GM12801 (cell line): ENCODE results near the gene ASB15.

ENCODE experiments used
- TF ChIP-seq, protein P1 (sequence below): IDR thresholded peaks from one replicate; pipeline ENCODE4 v1.5.1; 2011; ENCODE audit warnings: control low read depth; ENCODE audit not compliant: insufficient read length; ENCODE audit errors: extremely low read depth

The ASB15 gene

DNA sequence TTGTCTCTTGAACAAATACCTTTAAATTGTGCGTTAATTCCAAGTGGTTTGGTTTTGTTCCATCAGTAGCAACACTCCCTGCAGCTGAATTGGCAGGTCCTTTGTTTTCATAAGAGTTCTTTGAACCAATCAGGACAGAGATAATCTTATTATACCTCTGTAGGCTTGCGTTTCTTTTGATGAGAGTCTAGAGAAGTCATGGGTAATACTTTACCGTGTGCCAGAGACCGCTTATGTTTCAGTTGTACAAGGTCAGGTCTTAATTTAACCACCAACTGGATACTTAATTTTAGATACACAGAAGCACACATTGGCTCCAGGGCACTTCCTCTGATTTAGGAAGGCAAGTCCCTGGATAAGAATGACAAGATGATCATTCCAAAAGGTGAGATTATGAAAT is at the start of gene ASB15:
Gene ASB15, plus strand, starts transcription at position 292 of the 400 bp plus-strand sequence. CDS start 12,682 bp downstream, outside the sequence.
- TF ChIP-seq, protein P1, sequence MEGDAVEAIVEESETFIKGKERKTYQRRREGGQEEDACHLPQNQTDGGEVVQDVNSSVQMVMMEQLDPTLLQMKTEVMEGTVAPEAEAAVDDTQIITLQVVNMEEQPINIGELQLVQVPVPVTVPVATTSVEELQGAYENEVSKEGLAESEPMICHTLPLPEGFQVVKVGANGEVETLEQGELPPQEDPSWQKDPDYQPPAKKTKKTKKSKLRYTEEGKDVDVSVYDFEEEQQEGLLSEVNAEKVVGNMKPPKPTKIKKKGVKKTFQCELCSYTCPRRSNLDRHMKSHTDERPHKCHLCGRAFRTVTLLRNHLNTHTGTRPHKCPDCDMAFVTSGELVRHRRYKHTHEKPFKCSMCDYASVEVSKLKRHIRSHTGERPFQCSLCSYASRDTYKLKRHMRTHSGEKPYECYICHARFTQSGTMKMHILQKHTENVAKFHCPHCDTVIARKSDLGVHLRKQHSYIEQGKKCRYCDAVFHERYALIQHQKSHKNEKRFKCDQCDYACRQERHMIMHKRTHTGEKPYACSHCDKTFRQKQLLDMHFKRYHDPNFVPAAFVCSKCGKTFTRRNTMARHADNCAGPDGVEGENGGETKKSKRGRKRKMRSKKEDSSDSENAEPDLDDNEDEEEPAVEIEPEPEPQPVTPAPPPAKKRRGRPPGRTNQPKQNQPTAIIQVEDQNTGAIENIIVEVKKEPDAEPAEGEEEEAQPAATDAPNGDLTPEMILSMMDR = no peak

DNA sequence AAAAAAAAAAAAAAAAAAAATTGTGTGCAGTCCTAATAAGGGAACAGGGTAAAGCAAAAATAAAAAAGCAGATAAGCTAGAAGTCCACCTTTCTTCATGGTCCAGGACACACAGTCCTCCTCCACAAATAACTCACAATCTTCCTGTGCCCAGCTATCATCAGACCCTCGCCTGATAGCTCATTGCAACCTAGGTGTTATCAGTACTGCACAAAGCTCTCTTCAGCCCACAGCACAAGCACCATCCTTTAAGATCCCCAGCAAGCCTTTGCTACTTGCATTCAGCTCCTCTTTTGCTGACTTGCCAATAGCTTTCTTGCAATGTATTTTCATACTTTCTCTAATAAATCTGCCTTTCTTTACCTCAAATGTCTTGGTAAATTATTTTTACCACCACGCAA is 49.0 kb upstream of the ASB15 start:
- TF ChIP-seq, protein P1 = no peak

DNA sequence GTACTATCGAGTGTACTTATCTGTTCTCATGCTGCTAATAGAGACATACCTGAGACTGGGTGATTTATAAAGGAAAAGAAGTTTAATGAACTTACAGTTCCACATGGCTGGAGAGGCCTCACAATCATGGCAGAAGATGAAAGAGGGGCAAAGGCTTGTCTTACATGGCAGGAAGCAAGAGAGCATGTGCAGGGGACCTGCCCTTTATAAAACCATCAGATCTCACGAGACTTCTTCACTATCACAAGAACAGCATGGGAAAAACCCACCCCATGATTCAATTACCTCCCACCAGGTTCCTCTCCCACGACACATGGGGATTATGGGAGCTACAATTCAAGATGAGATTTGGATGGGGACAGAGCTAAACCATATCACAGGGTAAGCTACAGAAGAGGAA is 48.5 kb upstream of the ASB15 start:
- TF ChIP-seq, protein P1 = no peak

DNA sequence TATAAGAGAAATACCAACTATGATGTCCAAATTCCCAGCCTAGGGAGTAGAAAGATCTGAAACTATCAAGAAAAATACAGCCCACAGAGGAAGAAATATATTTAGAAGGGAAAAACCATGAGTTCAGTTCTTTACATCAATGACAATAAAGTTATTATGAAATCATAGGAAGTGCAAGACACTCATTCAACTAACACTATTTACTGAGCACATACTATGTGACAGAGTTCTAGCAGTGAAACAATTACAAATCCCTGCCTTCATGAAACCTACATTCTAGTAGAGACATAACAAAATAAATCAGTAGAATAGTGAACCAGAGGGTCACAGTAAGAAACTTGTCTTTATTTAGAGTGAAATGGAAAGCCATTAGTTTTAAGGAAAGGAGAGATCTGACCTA is 46.1 kb upstream of the ASB15 start:
- TF ChIP-seq, protein P1 = no peak

DNA sequence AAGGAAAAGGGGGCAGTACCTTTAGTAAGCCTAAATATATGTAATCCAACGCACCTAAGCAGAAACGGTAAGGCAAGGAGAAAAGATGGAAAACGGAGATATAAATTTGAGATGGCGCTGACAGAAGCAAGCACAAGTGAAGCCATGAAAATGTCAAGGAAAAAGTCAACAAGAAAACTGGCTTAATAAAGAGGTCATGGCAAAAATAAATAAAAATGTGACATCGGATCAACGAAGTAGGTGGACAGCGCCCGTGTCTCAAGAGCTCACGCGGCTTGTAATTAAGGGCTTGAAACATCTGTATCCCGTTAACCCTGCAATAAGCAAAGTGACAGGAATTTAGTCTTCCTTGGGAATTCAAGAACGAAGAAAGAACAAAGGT is 44.6 kb upstream of the ASB15 start:
- TF ChIP-seq, protein P1 = no peak

DNA sequence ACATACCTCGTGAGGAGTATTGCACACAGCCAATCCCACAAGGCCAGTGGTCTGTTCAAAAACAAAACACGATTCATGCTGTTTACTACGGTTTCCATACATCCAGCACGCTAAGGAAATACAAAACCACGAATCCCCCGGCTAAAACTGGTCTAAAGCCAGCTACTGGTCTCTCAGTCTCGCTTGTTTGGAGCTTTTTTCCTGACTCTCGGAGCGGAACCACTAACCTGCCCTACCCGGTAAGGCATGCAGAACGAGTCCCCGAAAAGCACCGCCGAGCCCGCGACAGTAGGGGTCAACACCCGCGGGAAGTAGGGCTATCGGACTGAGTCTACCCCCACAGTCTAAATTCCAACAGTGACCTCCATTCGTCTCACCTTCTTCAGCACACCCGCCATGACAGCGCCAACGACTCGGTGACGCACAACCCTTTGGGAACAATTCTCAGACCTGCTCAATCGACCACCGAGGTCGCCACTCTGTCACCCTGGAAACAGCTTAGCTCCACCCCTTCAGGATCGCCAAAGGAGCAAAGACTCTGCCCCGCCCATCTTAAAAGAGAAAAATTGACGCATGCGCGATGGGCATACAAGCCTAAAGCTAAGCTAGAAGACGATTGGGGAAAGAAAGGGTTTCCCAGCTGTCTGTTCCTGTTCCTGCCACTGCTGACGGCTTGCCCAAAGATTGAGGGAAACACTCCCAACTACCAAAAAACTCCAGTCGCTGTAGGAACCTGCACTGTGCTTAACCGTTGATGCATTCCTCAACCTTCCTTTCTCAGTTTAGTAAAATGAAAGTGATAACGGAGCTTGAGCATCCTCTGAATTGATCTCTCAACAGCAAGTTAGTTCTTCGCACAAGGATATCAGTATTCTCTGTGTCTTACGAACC is 44.0 kb upstream of the ASB15 start, which contains the start of gene NDUFA5:
Gene NDUFA5, minus strand, starts transcription at position 421 of the 891 bp plus-strand sequence. Its CDS starts 23 bp downstream, at position 398.
- TF ChIP-seq, protein P1 = no peak

DNA sequence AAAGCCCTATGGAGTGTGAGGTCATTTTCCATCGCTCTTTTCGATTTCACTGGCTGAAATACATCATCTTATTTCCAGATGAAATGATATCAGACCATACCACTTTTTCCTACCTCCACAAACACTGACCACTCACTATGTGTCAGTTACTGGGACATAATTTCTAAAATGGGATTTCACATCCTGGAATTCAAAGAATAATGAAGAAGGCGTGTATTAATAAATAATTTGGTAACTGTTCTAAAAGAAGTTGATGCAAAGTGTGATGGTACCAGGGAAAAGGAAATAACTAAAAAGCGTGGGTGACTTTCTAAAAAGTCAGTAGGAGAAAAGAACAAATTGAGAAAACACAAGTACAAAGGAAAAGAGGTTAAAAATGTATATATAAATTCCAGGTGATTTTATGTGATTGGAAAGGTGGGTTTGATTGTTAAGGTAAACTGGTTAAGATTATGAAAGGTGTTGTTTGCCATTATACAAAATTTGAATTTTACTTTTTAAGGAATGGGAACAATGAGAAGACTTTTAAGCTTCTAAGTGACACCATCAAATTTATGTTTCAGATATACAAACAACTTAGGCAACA is 43.2 kb upstream of the ASB15 start:
- TF ChIP-seq, protein P1 = no peak
